Osteoblast (primary cell): ENCODE data around the gene RAB4A. TPM values are rescaled to one million over a fixed set of nuclear protein-coding genes. Genes with fewer than 3 reads are reported as not detected.

Source experiments
- DNase-seq: peaks from one replicate; pipeline ENCODE4 v3.0.0; 2011; ENCODE audit warnings: low spot score, mixed read lengths; ENCODE audit not compliant: insufficient read length; ENCODE audit errors: missing footprints
- H2AFZ ChIP-seq: 2 replicates; pipeline ENCODE4 v1.6.0; 2011; ENCODE audit warnings: mild to moderate bottlenecking, low read length
- H3K27ac ChIP-seq: 2 replicates; pipeline ENCODE4 v1.5.1; 2011; ENCODE audit warnings: mild to moderate bottlenecking, low read depth, low read length, moderate library complexity
- H3K27me3 ChIP-seq: 2 replicates; pipeline ENCODE4 v1.6.0; 2012; ENCODE audit warnings: mild to moderate bottlenecking, control low read depth, inconsistent platforms, low read length, moderate library complexity; ENCODE audit not compliant: insufficient read depth
- H3K36me3 ChIP-seq: 2 replicates; pipeline ENCODE4 v1.5.1; 2011; ENCODE audit warnings: mild to moderate bottlenecking, low read length, control low read depth, moderate library complexity; ENCODE audit not compliant: insufficient read depth
- H3K4me1 ChIP-seq: 2 replicates; pipeline ENCODE4 v1.5.1; 2011; ENCODE audit warnings: mild to moderate bottlenecking, low read length, control low read depth, moderate library complexity; ENCODE audit not compliant: insufficient read depth
- H3K4me2 ChIP-seq: 2 replicates; pipeline ENCODE4 v1.6.0; 2011; ENCODE audit warnings: mild to moderate bottlenecking, low read length; ENCODE audit not compliant: insufficient read depth
- H3K4me3 ChIP-seq: fragments of 200-600 bp; sonication (generic); 3 replicates; pipeline ENCODE4 v1.5.1; 2012; ENCODE audit warnings: mild to moderate bottlenecking, low read length, inconsistent platforms; ENCODE audit not compliant: insufficient read depth
- H3K79me2 ChIP-seq: 2 replicates; pipeline ENCODE4 v1.6.0; 2012; ENCODE audit warnings: mild to moderate bottlenecking, low read length, control low read depth, inconsistent platforms; ENCODE audit not compliant: insufficient read depth
- H3K9me3 ChIP-seq: 2 replicates; pipeline ENCODE4 v1.5.1; 2011; ENCODE audit warnings: low read depth, low read length, control low read depth
- H4K20me1 ChIP-seq: 2 replicates; pipeline ENCODE4 v1.6.0; 2012; ENCODE audit warnings: mild to moderate bottlenecking, low read length, control low read depth; ENCODE audit not compliant: insufficient read depth
- total RNA-seq: library from RNA; depleted of rRNA; stranded (reverse); fragments of >200 nt; gene quantifications from 2 replicates; pipeline ENCODE4 v1.2.3, GENCODE V29; 2012
- TF ChIP-seq, protein P1 (sequence below): IDR thresholded peaks from 2 replicates; pipeline ENCODE4 v1.5.1; 2011; ENCODE audit warnings: mild to moderate bottlenecking, low read depth, low read length, moderate library complexity; ENCODE audit errors: extremely low read depth

The RAB4A gene
- total RNA-seq, 1 donor, result 19.9 TPM

DNA sequence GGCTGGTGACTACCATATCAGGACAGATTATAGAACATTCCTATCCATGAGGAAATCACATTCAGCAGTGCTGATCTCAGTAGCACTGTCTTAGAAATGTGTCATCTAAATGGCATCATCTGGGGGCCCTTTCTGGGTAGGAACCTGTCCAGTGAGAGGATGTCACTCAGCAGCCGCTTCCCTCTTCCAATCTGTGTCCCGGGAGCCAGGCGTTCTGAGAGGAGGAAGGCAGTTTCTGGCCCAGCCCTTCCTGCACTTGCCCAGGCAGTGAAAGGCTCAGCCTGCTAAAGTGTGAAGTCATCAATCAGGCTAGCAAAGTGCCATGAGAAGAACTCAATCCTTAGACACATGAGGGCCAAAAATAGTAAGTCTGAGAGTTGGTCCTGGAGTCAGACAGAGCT, 25.6 kb downstream of the RAB4A start:
- Histone ChIP-seq H3K9me3 (no peaks in the 10 kb centered on the region), H3K27ac (peak overlapping the region; percentile 50), H2AFZ (no peak overlapping the region), H3K79me2 (no peaks in the 10 kb centered on the region), H3K36me3 (peaks cover 28% of the 10 kb centered on the region), H4K20me1 (no peaks in the 10 kb centered on the region), H3K4me1 (peaks cover 7% of the 10 kb centered on the region), H3K4me2 (no peak overlapping the region), H3K27me3 (no peaks in the 10 kb centered on the region), H3K4me3 (no peak overlapping the region)
- TF ChIP-seq, protein P1, sequence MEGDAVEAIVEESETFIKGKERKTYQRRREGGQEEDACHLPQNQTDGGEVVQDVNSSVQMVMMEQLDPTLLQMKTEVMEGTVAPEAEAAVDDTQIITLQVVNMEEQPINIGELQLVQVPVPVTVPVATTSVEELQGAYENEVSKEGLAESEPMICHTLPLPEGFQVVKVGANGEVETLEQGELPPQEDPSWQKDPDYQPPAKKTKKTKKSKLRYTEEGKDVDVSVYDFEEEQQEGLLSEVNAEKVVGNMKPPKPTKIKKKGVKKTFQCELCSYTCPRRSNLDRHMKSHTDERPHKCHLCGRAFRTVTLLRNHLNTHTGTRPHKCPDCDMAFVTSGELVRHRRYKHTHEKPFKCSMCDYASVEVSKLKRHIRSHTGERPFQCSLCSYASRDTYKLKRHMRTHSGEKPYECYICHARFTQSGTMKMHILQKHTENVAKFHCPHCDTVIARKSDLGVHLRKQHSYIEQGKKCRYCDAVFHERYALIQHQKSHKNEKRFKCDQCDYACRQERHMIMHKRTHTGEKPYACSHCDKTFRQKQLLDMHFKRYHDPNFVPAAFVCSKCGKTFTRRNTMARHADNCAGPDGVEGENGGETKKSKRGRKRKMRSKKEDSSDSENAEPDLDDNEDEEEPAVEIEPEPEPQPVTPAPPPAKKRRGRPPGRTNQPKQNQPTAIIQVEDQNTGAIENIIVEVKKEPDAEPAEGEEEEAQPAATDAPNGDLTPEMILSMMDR, result no peak
- DNase-seq, result peak; percentile 79

DNA sequence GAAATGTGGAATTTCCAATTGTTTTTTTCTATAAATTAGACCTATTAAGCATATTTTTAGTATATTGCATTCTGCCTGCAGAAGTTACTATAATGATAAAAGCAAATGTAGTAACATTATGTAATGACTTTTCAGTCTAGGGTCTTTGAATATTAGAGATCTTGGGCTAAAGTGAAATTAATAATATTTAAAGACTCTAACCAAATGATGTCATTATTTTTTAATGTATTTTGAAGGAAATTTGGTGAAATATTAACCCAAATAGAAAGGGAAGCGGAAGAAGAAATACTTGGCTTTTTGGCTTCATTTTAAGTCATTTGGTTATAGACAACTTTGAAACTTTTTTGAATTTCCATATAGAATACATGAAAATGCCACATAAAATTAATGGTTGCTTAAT, 26.8 kb downstream of the RAB4A start:
- Histone ChIP-seq H3K36me3 (peaks cover 28% of the 10 kb centered on the region), H3K4me3 (no peak overlapping the region), H3K9me3 (no peaks in the 10 kb centered on the region), H3K4me1 (peaks cover 7% of the 10 kb centered on the region), H3K79me2 (no peaks in the 10 kb centered on the region), H3K4me2 (no peak overlapping the region), H3K27me3 (no peaks in the 10 kb centered on the region), H4K20me1 (no peaks in the 10 kb centered on the region), H3K27ac (no peak overlapping the region), H2AFZ (no peak overlapping the region)
- TF ChIP-seq, protein P1, result no peak
- DNase-seq, result no peak

DNA sequence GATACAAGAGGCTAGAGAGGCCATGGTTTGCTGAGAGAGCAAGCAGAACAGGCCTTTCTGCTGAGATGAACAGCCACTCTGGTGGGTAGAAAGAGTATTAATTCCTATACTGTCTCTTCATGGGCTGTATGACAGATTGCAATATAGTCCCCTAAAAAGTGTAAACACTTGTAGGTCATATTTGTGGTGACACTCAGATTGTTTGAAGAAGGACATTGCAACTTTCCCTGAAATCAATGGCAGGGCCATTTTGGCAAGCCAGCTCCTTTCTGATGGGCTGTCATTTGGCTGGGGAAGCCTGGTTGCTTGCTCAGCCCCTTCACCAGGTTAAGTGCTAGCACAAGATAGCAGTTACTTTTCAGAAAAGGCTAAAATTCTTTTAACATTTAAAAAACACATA, 27.5 kb downstream of the RAB4A start:
- no peaks in the 10 kb centered on the region for H4K20me1 ChIP-seq
- DNase-seq, result no peak
- no peaks in the 10 kb centered on the region for H3K9me3 ChIP-seq
- no peak overlapping the region for H3K4me3 ChIP-seq
- no peaks in the 10 kb centered on the region for H3K79me2 ChIP-seq
- H3K4me1 ChIP-seq, result peaks cover 7% of the 10 kb centered on the region
- H3K27me3 ChIP-seq, result no peaks in the 10 kb centered on the region
- no peak overlapping the region for H3K27ac ChIP-seq
- no peak overlapping the region for H3K4me2 ChIP-seq
- H3K36me3 ChIP-seq, result peaks cover 28% of the 10 kb centered on the region
- no peak overlapping the region for H2AFZ ChIP-seq
- TF ChIP-seq, protein P1, result no peak

DNA sequence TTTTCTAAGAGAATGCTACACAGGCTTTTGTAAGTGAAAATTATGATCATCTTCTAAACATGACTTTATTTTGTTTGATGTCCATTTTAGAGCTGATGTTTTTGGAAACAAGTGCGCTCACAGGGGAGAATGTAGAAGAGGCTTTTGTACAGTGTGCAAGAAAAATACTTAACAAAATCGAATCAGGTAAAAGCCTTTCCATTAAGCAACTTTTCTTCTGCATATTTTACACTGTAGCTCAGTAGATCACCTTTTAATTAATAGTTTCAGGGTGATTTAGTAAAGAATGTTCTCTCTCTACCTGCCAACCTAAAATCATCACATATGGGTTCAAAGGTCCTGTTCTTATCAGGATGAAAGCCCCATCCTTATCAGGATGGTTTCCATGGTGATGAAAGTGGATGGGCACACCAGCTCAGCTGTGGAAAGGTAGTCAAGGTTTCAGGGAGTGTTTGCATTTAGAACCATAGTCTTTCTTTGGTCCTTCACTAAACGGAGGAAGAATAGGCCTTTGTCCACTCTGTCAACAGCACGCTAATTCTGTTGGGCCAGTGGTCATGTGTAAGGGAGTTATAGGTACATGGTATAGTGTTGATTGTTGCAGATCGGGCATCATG, 28.1 kb downstream of the RAB4A start:
- H3K4me1 ChIP-seq, result peaks cover 7% of the 10 kb centered on the region
- no peak overlapping the region for H3K27ac ChIP-seq
- no peak overlapping the region for H3K4me2 ChIP-seq
- H3K79me2 ChIP-seq, result no peaks in the 10 kb centered on the region
- H4K20me1 ChIP-seq, result no peaks in the 10 kb centered on the region
- DNase-seq, result no peak
- H3K36me3 ChIP-seq, result peaks cover 32% of the 10 kb centered on the region
- H3K4me3 ChIP-seq, result no peak overlapping the region
- TF ChIP-seq, protein P1, result no peak
- no peak overlapping the region for H2AFZ ChIP-seq
- H3K27me3 ChIP-seq, result no peaks in the 10 kb centered on the region
- no peaks in the 10 kb centered on the region for H3K9me3 ChIP-seq
